A549 treated with GW870086 at 1 μM for 4 hours (cell line): Measurements from ENCODE around the gene BLOC1S1. TPM values are rescaled to one million over a fixed set of nuclear protein-coding genes. Genes with fewer than 3 reads are reported as not detected.

Experiments
- total RNA-seq: library from RNA; stranded (reverse); fragments of 200-300 nt; extraction: Qiagen RNA extraction; gene quantifications from 5 replicates; pipeline ENCODE4 v1.2.3, GENCODE V29; 2022; ENCODE audit warnings: low read depth

Gene BLOC1S1
- 132 to 153 TPM (median 149 TPM) in 5 replicates for total RNA-seq

DNA sequence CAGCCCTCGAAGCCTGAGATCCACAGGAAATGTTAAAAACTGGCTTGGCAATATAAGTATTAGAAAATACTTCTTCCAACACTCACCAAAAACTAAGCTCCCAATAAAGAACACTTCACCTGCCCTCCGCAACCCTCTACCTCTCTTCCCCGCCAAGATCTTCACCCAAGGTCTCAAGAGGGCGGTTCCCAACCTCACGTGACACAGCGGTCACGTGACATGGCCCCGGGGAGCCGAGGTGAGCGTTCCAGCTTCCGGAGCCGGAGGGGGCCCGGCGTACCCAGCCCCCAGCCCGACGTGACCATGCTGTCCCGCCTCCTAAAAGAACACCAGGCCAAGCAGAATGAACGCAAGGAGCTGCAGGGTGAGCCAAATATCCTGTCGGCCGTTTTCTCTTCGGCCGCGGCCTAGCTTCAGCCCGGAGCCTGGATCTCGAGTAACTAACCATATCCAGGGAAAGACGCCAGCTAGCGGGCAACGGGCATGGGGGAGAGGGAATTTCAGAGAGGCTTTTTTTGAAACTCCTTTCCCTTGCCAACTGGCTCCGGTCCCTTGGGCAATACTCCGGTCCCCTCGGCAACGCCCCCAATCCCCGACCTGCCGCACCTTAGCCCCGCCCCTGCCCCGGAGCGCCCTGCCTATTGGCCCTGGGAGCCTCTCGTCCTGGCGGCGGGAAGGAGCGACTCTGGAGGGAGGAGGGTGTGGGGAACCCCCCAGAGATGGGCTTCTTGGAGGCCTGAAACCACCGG, at the start of gene BLOC1S1:
Gene BLOC1S1 (plus strand): TSS at position 214 of the 749 bp plus-strand sequence. CDS start 6 bp downstream, at position 220.

DNA sequence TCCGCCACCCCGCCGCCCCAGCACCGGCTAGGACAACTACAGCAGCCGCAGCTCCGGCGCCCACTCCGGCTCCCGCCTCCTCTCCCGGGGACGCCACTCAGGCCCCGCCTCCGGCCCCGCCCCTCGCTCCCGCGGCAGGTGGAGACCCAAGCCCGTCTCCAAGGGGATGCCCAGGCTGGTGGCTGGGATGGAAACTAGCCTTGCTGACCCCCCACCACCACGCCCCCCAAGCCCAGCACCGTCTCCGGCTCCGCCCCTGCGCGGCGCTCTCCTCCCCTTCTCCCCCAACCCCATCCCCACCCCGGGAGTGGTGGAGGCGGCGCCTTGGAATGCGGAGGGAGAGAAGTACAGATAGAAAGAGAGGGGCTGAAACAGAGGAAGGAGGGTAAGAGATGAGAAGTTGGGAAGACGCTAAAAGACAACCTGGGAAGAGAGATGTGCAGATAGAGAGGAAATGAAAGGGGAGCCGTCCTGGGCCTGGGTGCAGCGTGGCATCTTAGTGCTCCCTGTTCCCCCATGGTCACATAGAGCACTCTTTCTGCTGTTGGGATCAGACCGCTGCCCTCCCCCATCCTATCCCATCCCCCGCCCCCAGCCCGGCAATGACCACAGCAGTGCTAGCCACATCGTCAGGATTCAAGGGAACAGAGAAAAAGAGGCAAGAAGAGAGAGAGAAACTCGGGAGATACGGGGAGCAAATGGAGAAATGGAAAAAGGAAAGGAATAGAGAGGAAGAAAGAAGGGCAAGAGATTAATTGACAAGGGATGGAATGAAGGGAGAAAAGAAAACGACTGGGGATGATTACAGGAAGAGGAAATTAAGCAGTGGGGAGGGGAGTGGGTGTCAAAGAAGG, 7.8 kb upstream of the BLOC1S1 start, which contains the start of gene ITGA7:
Gene ITGA7 (minus strand): TSS at position 64 of the 854 bp plus-strand sequence. CDS start 222 bp downstream, outside the sequence.

DNA sequence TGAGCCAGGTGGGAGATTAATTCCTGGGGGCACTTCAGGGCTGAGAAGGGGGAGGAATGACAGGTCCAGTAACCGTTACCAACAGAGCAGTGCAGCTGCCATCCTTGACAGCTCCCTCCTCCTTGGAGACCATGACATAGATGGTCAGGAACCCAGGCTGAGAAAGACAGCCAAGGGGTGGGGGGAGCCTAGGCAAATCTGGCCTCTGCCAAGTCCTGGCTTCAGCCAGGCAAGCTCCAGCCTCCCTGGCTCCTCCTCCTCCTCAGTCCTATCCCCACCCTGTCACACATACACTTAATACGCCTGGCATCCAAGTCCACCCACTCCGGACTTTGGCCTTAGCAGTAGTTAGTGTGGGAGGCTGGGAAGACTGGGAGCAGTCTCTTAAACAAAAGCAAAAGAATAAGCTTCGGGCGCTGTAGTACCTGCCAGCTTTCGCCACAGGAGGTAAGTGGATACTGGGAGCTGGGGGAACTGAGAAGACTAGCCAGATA, 4.3 kb downstream of the BLOC1S1 start, which contains the start of gene RDH5:
Gene RDH5 (plus strand): TSS at position 323 of the 494 bp plus-strand sequence. CDS start 792 bp downstream, outside the sequence.

DNA sequence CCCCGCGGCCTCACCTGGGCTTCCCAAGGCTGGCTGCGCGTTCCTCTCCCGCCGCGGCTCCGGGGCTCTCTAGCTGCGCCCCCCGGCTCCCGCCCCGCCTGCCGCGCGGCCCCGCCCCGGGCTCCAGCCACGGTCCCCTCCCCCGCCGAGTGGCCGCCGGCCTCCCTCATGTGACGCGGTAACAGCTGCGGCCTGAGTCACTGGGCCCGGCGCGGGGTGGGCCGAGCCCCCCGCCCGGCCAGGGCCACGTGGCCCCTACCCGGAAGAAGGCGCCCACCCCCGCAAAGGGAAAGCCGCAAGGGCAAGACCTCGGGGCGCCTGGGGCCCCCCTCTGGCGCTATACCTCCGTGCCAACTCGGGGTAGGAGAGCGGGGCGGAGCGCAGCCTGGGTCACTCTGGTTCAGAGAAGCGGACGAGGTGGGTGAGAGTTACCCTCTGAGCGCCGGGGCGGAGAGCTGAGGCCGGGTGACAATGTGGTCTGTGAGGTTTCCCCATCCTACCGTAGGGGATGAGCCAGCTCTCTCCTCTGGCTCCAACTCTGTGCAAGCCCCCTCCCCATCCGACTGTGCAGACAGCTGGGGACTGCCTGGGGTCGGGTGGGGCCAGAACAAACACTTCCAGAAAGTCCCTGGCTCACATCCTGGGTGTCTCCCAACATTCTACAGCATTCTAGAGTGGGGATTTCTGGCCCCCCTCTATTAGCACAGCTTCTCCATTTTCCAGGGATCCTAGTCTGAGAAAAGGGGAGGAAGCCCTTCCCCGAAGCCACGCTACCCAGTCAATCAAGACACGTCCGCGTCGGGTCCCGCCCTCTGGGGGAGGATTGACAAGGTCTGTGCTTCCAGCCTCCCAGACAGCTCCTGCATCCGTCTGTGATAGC, 13.3 kb downstream of the BLOC1S1 start, which contains the start of gene CD63:
Gene CD63 (minus strand): TSS at position 71 of the 880 bp plus-strand sequence. CDS start 668 bp downstream, outside the sequence.

DNA sequence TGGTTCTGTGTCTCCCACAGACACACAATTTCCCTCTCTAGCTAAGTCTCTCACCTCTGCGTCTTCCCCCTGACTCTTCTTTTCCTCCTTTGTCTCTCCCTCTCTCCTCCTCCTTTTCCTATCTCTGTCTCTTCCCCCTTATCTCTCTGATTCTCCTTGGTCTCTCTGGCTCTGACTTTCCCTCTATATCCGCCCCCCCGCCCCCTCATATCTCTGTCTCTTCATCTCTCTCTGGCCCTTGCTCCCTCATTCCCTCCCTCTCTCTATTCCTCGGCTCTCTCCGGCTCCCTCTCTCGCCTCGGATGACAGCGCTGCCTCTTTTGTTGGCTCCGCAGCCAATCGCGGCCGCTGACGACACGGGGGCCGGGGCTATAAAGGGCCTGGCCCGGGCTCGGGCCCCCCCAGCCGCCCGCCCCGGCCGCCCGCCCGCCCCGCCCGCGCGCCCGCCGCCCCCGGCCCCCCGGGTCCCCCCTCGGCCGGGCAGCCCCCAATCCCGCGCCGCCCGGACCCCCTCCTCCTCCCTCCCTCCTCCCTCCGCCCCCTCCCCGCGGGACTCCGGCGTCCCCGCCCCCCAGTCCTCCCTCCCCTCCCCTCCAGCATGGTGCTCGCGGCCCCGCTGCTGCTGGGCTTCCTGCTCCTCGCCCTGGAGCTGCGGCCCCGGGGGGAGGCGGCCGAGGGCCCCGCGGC, 27.0 kb downstream of the BLOC1S1 start, which contains the start of gene GDF11:
Gene GDF11 (plus strand): TSS at position 404 of the 687 bp plus-strand sequence. CDS start 195 bp downstream, at position 599.

Other genes starting within 250 kb of the BLOC1S1 start
- gene OR6C70, start 245.9 kb upstream of the BLOC1S1 start, total RNA-seq: not detected in 5 replicates
- not detected in 5 replicates for gene OR6C68, start 223.7 kb upstream of the BLOC1S1 start, total RNA-seq
- gene OR6C4, start 166.4 kb upstream of the BLOC1S1 start, total RNA-seq: not detected in 5 replicates
- not detected in 5 replicates for gene OR2AP1, start 143.6 kb upstream of the BLOC1S1 start, total RNA-seq
- gene OR10P1, start 79.2 kb upstream of the BLOC1S1 start, total RNA-seq: not detected in 5 replicates
- 0.90 to 1.6 TPM (median 1.1 TPM) in 5 replicates for gene ITGA7, start 8.1 kb upstream of the BLOC1S1 start, total RNA-seq
- gene RDH5, start 4.3 kb downstream of the BLOC1S1 start, total RNA-seq: 1.3 to 2.5 TPM (median 2.4 TPM) in 5 replicates
- gene CD63, start 13.0 kb downstream of the BLOC1S1 start, total RNA-seq: 622 to 709 TPM (median 693 TPM) in 5 replicates
- gene GDF11, start 27.1 kb downstream of the BLOC1S1 start, total RNA-seq: 2.6 to 4.8 TPM (median 4.0 TPM) in 5 replicates
- 90.9 to 132 TPM (median 96.1 TPM) in 5 replicates for gene SARNP, start 101.7 kb downstream of the BLOC1S1 start, total RNA-seq
- gene ORMDL2, start 102.0 kb downstream of the BLOC1S1 start, total RNA-seq: 77.5 to 113 TPM (median 101 TPM) in 5 replicates
- 17.2 to 24.5 TPM (median 22.0 TPM) in 5 replicates for gene DNAJC14, start 113.5 kb downstream of the BLOC1S1 start, total RNA-seq
- 0.16 to 0.49 TPM (median 0.32 TPM) in 5 replicates for gene MMP19, start 126.9 kb downstream of the BLOC1S1 start, total RNA-seq
- gene PYM1, start 211.8 kb downstream of the BLOC1S1 start, total RNA-seq: 35.6 to 43.1 TPM (median 39.1 TPM) in 5 replicates
- 17.0 to 28.7 TPM (median 21.1 TPM) in 5 replicates for gene DGKA, start 215.1 kb downstream of the BLOC1S1 start, total RNA-seq
- gene PMEL, start 250.0 kb downstream of the BLOC1S1 start, total RNA-seq: 0.68 to 1.4 TPM (median 0.88 TPM) in 5 replicates